ENCODE measurements around the gene PEX10. TPM values are rescaled to one million over a fixed set of nuclear protein-coding genes. Genes with fewer than 3 reads are reported as not detected.

PEX10 gene
- total RNA-seq, 4 donors from 2014 or later = 19.2 to 25.7 (median 22.6) TPM

DNA sequence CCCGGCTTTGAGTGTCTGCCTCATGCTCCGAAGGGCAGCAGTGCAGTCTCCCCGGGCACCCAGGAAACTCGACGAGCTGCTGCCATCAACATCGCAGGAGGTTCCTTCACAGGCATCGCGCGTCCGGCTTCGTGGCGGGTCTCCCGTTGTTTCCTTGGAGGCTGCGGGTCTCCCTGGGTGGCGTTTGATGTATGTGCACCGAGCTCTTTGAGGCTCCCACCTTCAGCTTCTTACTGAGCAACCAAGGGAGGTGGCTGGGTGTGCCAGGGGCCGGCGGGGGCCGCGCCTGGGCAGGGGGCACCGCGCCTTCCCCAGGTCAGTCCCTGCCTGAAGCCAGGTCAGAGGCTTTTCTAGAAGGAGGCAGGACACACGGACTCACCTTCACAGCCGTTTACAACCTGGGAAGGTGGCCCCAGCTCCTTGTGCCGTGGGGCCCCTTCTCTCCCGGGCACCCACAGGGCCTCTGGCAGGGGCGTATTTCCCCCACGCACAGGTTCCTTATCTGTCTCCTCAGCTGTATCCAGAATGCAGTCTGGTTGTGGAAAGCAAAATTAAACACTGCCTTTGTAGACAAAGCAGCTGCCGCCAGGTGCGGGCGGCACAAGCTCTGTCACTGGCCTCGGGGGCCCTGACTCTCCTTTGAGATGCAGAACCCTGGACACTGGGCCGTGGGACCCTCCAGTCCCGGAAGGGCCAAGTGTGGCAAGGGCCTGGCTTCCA, 21.7 kb upstream of the PEX10 start:
- Histone ChIP-seq H3K36me3 (no peaks in the 10 kb centered on the region), H3K27ac (no peak overlapping the region), H3K4me1 (no peaks in the 10 kb centered on the region), H3K4me3 (no peak overlapping the region), H3K27me3 (peaks cover 28 to 40% (median 32%) of the 10 kb centered on the region in 3 donors), H3K9me3 (no peaks in the 10 kb centered on the region)
- TF ChIP-seq POLR2A (IDR thresholded peaks at IDR 0.05) = no peak
- ATAC-seq (no peak), DNase-seq (no peak)
- in situ Hi-C loops (cut with MboI; ENCODE audit: low sequenced_read_pairs in 4 of 4) (no loop called here), intact Hi-C loops (cut with DNase I; ENCODE audit: low total_unique reads) (no loop called here)

DNA sequence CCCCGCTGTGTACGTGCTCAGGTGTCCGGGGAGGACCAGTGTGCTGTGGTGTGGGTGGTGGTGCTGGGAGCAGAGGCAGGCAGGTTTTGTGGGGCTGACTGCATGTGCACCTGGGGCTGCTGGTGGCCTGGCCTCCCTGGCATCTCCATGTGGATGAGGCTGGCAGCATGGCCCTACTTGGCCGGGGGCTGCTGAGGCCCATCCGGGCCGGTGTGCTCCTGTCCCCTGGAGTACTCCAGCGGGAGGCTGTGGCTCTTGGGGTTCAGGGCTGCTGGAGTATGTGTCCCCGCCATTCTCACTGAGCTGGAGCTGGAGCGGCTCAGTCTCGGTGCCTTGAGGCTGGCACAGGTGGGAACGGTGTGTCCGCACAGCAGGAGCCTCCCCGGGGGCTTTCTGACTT, 20.8 kb upstream of the PEX10 start:
- no peak overlapping the region for H3K27ac ChIP-seq
- peaks cover 28 to 46% (median 28%) of the 10 kb centered on the region in 3 donors for H3K27me3 ChIP-seq
- in situ Hi-C loops (cut with MboI; ENCODE audit: low sequenced_read_pairs in 4 of 4) (no loop called here), intact Hi-C loops (cut with DNase I; ENCODE audit: low total_unique reads) (no loop called here)
- DNase-seq = no peak
- ATAC-seq = no peak
- no peak overlapping the region for H3K4me3 ChIP-seq
- TF ChIP-seq, protein P1, sequence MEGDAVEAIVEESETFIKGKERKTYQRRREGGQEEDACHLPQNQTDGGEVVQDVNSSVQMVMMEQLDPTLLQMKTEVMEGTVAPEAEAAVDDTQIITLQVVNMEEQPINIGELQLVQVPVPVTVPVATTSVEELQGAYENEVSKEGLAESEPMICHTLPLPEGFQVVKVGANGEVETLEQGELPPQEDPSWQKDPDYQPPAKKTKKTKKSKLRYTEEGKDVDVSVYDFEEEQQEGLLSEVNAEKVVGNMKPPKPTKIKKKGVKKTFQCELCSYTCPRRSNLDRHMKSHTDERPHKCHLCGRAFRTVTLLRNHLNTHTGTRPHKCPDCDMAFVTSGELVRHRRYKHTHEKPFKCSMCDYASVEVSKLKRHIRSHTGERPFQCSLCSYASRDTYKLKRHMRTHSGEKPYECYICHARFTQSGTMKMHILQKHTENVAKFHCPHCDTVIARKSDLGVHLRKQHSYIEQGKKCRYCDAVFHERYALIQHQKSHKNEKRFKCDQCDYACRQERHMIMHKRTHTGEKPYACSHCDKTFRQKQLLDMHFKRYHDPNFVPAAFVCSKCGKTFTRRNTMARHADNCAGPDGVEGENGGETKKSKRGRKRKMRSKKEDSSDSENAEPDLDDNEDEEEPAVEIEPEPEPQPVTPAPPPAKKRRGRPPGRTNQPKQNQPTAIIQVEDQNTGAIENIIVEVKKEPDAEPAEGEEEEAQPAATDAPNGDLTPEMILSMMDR (IDR thresholded peaks at IDR 0.05 in 4 of 5, conservative IDR thresholded peaks at IDR 0.05 in 1 of 5) = no peak
- TF ChIP-seq POLR2A (IDR thresholded peaks at IDR 0.05) = no peak
- no peaks in the 10 kb centered on the region for H3K9me3 ChIP-seq
- no peaks in the 10 kb centered on the region for H3K36me3 ChIP-seq
- no peaks in the 10 kb centered on the region for H3K4me1 ChIP-seq

DNA sequence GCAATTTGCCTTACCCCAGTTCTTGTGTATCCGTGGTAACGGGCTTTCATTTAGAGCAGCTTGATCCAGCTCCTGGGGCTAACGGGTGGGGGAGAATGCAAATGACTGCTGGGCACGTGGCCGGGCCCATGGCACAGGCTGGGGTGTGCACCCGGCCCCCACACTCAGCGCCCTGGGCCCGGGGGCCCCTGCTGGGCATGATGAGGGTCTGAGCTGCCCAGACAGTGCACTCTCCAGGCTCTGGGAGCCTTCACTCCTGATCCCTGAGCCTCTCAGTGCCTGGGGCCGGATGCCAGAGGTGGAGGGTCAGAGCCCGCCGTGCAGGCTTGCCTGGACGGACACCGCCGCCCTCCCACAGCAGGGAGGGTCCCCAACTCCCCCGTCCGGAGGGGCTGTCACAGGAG, 20.1 kb upstream of the PEX10 start:
- Histone ChIP-seq H3K27me3 (peaks cover 29 to 50% (median 31%) of the 10 kb centered on the region in 3 donors), H3K4me3 (no peak overlapping the region), H3K4me1 (no peaks in the 10 kb centered on the region), H3K27ac (no peak overlapping the region), H3K36me3 (no peaks in the 10 kb centered on the region), H3K9me3 (no peaks in the 10 kb centered on the region)
- DNase-seq (no peak), ATAC-seq (no peak)
- intact Hi-C loops (cut with DNase I; ENCODE audit: low total_unique reads) = no loop called here
- no peak for TF ChIP-seq POLR2A (IDR thresholded peaks at IDR 0.05)
- TF ChIP-seq, protein P1 (IDR thresholded peaks at IDR 0.05 in 4 of 5, conservative IDR thresholded peaks at IDR 0.05 in 1 of 5) = no peak
- in situ Hi-C loops (cut with MboI; ENCODE audit: low sequenced_read_pairs in 4 of 4) = no loop called here

DNA sequence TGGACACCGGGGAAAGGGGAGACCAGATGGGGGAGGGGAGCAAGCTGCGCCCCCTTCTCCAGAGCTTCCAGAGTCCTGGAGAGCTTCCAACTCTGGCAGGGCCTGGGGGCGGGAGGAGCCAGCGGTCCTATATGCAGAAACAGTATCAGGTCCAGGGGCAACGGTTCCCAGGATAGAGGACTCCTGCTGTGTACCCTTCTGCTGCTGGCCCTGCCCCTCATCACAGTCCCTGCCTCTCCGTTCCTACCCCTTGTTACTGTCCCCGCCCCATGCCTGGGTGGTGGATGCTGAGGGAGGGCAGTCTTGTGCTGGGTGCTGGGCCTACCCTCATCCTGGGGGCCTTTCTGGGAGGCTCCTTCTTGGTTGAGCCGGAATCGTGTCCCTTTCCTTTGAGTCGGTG, 19.2 kb upstream of the PEX10 start:
- Histone ChIP-seq H3K9me3 (no peaks in the 10 kb centered on the region), H3K36me3 (no peaks in the 10 kb centered on the region), H3K27me3 (peaks cover 31 to 56% (median 34%) of the 10 kb centered on the region in 3 donors), H3K4me1 (no peaks in the 10 kb centered on the region), H3K27ac (no peak overlapping the region), H3K4me3 (no peak overlapping the region)
- in situ Hi-C loops (cut with MboI; ENCODE audit: low sequenced_read_pairs in 4 of 4) = no loop called here
- ATAC-seq = no peak
- DNase-seq = no peak
- TF ChIP-seq POLR2A (IDR thresholded peaks at IDR 0.05) = no peak
- TF ChIP-seq, protein P1 (IDR thresholded peaks at IDR 0.05 in 4 of 5, conservative IDR thresholded peaks at IDR 0.05 in 1 of 5) = no peak
- intact Hi-C loops (cut with DNase I; ENCODE audit: low total_unique reads) = no loop called here

DNA sequence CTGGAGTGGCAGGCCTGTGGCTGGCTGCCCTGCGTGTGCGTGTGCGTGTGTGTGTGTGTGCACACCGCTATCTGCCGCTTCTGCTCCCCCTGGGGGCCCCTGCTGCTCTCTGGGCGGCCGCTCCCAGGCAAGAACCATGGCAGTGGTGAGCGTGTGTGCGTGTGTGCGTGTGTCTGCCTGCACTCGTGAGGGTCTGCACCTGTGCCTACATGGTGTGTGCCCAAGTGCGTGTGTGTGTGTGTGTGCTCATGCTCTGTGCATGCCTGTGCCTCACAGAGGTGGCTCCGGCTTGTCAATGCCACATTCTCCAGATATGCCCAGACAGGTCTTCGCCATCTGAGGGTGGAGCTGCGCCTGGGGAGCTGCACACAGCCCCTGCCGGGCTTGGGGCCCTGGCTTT, 18.7 kb upstream of the PEX10 start:
- no peaks in the 10 kb centered on the region for H3K4me1 ChIP-seq
- no peaks in the 10 kb centered on the region for H3K36me3 ChIP-seq
- no peak for ATAC-seq
- in situ Hi-C loops (cut with MboI; ENCODE audit: low sequenced_read_pairs in 4 of 4) (no loop called here), intact Hi-C loops (cut with DNase I; ENCODE audit: low total_unique reads) (no loop called here)
- no peak for TF ChIP-seq POLR2A (IDR thresholded peaks at IDR 0.05)
- TF ChIP-seq, protein P1 (IDR thresholded peaks at IDR 0.05 in 4 of 5, conservative IDR thresholded peaks at IDR 0.05 in 1 of 5) = no peak
- no peak for DNase-seq
- H3K27me3 ChIP-seq = peaks cover 31 to 56% (median 34%) of the 10 kb centered on the region in 3 donors
- H3K9me3 ChIP-seq = no peaks in the 10 kb centered on the region
- H3K27ac ChIP-seq = no peak overlapping the region
- no peak overlapping the region for H3K4me3 ChIP-seq

All from gastrocnemius medialis (tissue), 4 donors.